NCI-H345 (cell line): Measurements from ENCODE around the gene KSR1.
"Not testable (repeated sequence)": the region's sequence is repeated elsewhere in the genome, so short reads cannot be mapped to it uniquely, and the experiment has no call there.

Experiments used
- DNase-seq: peaks from one replicate; lab custom pipeline; 2025; lab: John Stamatoyannopoulos, UW

The KSR1 gene

GRCh38 chr17:27494192-27495091 is 38.2 kb downstream of the KSR1 start:
- no peak for DNase-seq

GRCh38 chr17:27495460-27495859 is 39.2 kb downstream of the KSR1 start:
- DNase-seq: no peak

- DNase-seq: no peak
Observed at GRCh38 chr17:27496005-27496404, 39.8 kb downstream of the KSR1 start.

- no peak for DNase-seq
Observed at GRCh38 chr17:27496437-27496943, 40.2 kb downstream of the KSR1 start.

GRCh38 chr17:27496971-27497370 is 40.7 kb downstream of the KSR1 start:
- no peak for DNase-seq

GRCh38 chr17:27497696-27498095 is 41.4 kb downstream of the KSR1 start:
- no peak for DNase-seq

GRCh38 chr17:27498615-27499309 is 42.5 kb downstream of the KSR1 start:
- DNase-seq: no peak

- DNase-seq: no peak
Observed at GRCh38 chr17:27499451-27500265, 43.4 kb downstream of the KSR1 start.

- not testable (repeated sequence) for DNase-seq
Observed at GRCh38 chr17:27501338-27501737, 45.1 kb downstream of the KSR1 start.

- no peak for DNase-seq
Observed at GRCh38 chr17:27502526-27503324, 46.5 kb downstream of the KSR1 start.

- DNase-seq: no peak
Observed at GRCh38 chr17:27503611-27504010, 47.4 kb downstream of the KSR1 start.

- no peak for DNase-seq
Observed at GRCh38 chr17:27504188-27504995, 48.1 kb downstream of the KSR1 start.

GRCh38 chr17:27506348-27507218 is 50.3 kb downstream of the KSR1 start:
- peak; percentile 37 for DNase-seq

- no peak for DNase-seq
Observed at GRCh38 chr17:27511168-27511883, 55.1 kb downstream of the KSR1 start.

- no peak for DNase-seq
Observed at GRCh38 chr17:27512031-27512430, 55.8 kb downstream of the KSR1 start.

- no peak for DNase-seq
Observed at GRCh38 chr17:27512511-27513346, 56.5 kb downstream of the KSR1 start.

- DNase-seq: no peak
Observed at GRCh38 chr17:27513849-27514248, 57.6 kb downstream of the KSR1 start.
